ENCODE results near the gene JARID2. TPM values are rescaled to one million over a fixed set of nuclear protein-coding genes. Genes with fewer than 3 reads are reported as not detected.

The JARID2 gene
- total RNA-seq, 2 donors from 2014 or later = 3.6 to 4.6 TPM

DNA sequence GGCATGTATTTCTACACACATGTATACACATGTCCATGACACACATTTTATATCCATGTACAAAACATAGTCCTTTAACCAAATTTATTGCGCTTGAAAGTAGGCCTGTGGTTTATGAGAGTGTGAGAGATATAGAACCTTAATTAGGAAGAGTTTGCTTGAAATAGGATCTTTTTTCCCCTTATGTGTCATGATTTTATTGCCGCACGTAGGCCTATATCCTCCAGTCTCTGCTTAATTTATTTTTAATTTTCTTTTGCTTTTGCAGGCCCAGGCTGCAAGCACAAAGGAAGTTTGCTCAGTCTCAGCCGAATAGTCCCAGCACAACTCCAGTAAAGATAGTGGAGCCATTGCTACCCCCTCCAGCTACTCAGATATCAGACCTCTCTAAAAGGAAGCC lies 205.9 kb downstream of the JARID2 start:
- 90 to 96% methylated on average over 4 of the region's 4 CpGs for WGBS, 2 donors
- intact Hi-C loops (cut with DNase I) = no loop called here
- Histone ChIP-seq H3K36me3 (replicated peaks in 1 of 2; ENCODE audit: insufficient read depth in 1 of 2, low read depth in 2 of 2) (no peaks in the 10 kb centered on the region), H3K27ac (no peak overlapping the region), H3K27me3 (no peaks in the 10 kb centered on the region), H3K4me3 (no peak overlapping the region), H3K9me3 (no peaks in the 10 kb centered on the region), H3K4me1 (peaks cover 10% of the 10 kb centered on the region)
- DNase-seq (no peak), ATAC-seq (no peak)
- no peak for TF ChIP-seq POLR2A (IDR thresholded peaks at IDR 0.05)
- TF ChIP-seq, protein P1, sequence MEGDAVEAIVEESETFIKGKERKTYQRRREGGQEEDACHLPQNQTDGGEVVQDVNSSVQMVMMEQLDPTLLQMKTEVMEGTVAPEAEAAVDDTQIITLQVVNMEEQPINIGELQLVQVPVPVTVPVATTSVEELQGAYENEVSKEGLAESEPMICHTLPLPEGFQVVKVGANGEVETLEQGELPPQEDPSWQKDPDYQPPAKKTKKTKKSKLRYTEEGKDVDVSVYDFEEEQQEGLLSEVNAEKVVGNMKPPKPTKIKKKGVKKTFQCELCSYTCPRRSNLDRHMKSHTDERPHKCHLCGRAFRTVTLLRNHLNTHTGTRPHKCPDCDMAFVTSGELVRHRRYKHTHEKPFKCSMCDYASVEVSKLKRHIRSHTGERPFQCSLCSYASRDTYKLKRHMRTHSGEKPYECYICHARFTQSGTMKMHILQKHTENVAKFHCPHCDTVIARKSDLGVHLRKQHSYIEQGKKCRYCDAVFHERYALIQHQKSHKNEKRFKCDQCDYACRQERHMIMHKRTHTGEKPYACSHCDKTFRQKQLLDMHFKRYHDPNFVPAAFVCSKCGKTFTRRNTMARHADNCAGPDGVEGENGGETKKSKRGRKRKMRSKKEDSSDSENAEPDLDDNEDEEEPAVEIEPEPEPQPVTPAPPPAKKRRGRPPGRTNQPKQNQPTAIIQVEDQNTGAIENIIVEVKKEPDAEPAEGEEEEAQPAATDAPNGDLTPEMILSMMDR (IDR thresholded peaks at IDR 0.05) = no peak

DNA sequence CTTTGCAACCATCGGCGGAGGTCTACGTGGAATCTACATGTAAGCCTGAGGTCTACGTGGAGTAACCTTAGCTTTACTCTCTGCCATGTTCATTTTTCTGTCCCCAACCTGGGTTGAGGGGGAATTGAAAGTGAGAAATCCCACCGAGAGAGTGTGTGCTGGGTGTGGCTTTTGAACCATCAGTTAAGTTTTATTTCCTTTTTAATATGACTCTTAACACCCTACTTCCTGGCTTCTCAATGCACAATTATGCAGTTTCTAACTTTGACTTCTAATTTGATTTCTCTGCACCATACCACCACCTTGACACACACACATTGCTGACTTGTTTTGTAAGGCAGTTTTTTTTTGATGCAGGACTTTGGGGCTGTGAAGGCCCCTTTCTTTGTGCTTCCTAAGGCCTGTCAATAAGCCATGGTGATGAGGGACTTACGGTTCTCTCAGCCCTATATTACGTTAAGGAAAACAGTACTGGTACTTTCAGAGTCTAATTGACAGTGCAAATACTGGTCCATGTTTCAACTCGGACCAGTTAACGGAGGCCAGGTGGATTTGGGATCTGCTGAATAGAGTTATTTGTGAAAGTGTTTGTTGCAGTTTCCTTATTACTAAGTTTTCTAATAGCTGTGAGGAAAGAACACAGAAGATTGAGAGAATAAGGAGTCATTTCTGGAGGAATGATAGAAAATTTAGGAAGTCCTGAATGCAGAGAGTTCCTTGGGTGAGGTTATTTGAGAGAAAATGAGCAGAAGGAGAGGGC lies 206.5 kb downstream of the JARID2 start:
- TF ChIP-seq, protein P1 (IDR thresholded peaks at IDR 0.05) = no peak
- no peak for TF ChIP-seq POLR2A (IDR thresholded peaks at IDR 0.05)
- intact Hi-C loops (cut with DNase I) = no loop called here
- H3K27me3 ChIP-seq = no peaks in the 10 kb centered on the region
- WGBS, 2 donors = 82 to 86% methylated on average over 9 of the region's 9 CpGs
- ATAC-seq = no peak
- H3K4me3 ChIP-seq = no peak overlapping the region
- H3K4me1 ChIP-seq = peaks cover 8% of the 10 kb centered on the region
- DNase-seq = no peak
- H3K9me3 ChIP-seq = no peaks in the 10 kb centered on the region
- no peak overlapping the region for H3K27ac ChIP-seq
- no peaks in the 10 kb centered on the region for H3K36me3 ChIP-seq (replicated peaks in 1 of 2; ENCODE audit: insufficient read depth in 1 of 2, low read depth in 2 of 2)

DNA sequence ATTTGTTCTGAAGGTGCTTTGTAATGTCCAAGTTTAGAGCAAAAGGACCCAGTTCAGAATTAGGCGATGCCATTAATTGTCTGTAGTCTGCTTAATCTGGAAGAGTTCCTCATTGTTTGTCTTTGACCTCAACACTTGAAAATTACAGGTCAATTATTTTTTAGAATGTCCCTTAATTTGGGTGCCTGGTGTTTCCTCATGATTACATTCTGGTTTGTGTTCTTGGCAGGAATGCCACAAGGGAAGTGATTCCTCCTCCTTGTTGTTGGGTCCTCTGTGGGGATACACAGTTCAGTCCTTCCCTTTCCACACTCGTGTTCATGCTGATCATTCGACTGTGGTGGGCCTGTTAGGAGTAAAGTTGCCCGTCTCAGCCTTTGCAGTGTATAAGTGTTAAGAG lies 207.3 kb downstream of the JARID2 start:
- no peak for ATAC-seq
- no peak for TF ChIP-seq POLR2A (IDR thresholded peaks at IDR 0.05)
- no peaks in the 10 kb centered on the region for H3K36me3 ChIP-seq (replicated peaks in 1 of 2; ENCODE audit: insufficient read depth in 1 of 2, low read depth in 2 of 2)
- no peaks in the 10 kb centered on the region for H3K27me3 ChIP-seq
- 75 to 89% methylated on average over 4 of the region's 4 CpGs for WGBS, 2 donors
- H3K4me3 ChIP-seq = no peak overlapping the region
- no peak for DNase-seq
- no peaks in the 10 kb centered on the region for H3K9me3 ChIP-seq
- no peak overlapping the region for H3K27ac ChIP-seq
- H3K4me1 ChIP-seq = no peaks in the 10 kb centered on the region
- intact Hi-C loops (cut with DNase I) = no loop called here

DNA sequence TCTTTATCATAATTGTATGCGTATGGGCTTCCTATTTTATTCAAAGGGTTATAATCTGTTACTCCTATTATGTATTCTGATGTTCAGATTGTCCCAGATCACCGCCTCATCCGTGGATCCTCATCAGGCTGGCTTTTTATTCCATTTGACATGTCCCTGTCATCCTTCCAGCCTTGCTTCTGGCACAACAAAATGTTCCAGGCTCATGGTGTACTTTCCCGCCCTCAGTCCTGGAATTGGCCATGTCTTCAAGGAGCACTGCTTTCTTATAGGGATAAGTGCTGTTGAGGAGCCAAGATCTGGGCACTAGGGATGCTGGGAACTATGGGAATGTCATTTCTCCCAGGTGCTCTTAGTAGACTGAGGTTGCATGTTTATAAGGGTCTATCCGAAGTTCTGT lies 207.8 kb downstream of the JARID2 start:
- Histone ChIP-seq H3K27me3 (no peaks in the 10 kb centered on the region), H3K9me3 (no peaks in the 10 kb centered on the region), H3K4me3 (no peak overlapping the region), H3K4me1 (no peaks in the 10 kb centered on the region), H3K36me3 (replicated peaks in 1 of 2; ENCODE audit: insufficient read depth in 1 of 2, low read depth in 2 of 2) (no peaks in the 10 kb centered on the region), H3K27ac (no peak overlapping the region)
- intact Hi-C loops (cut with DNase I) = no loop called here
- ATAC-seq (no peak), DNase-seq (no peak)
- 85 to 88% methylated on average over 5 of the region's 5 CpGs for WGBS, 2 donors
- TF ChIP-seq, protein P1 (IDR thresholded peaks at IDR 0.05) = no peak
- no peak for TF ChIP-seq POLR2A (IDR thresholded peaks at IDR 0.05)

DNA sequence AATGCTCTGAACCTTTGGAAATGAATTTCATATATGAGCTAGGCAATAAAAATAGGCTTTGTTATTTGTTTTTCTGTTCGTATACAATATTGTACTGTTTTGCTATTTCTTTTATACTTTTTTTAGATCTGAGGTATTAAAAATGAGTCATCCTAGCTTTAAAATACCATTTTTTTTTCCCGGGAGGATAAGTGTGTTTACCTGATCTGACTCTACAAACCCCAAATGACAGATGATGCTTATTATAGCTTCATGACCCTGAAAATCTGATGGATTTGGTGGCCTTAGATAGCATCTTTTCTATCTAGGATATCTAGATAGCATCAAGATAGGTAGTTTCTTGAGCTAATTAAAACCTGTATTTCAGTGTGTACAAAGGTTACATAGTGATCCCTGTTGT lies 210.6 kb downstream of the JARID2 start:
- ATAC-seq (no peak), DNase-seq (no peak)
- Histone ChIP-seq H3K4me3 (no peak overlapping the region), H3K27ac (no peak overlapping the region), H3K36me3 (replicated peaks in 1 of 2; ENCODE audit: insufficient read depth in 1 of 2, low read depth in 2 of 2) (no peaks in the 10 kb centered on the region), H3K4me1 (no peaks in the 10 kb centered on the region), H3K9me3 (no peaks in the 10 kb centered on the region), H3K27me3 (no peaks in the 10 kb centered on the region)
- no peak for TF ChIP-seq POLR2A (IDR thresholded peaks at IDR 0.05)
- TF ChIP-seq, protein P1 (IDR thresholded peaks at IDR 0.05) = no peak
- intact Hi-C loops (cut with DNase I) = no loop called here
- WGBS, 2 donors = 55 to 65% methylated on average over 2 of the region's 2 CpGs
